Panc1 (cell line): ENCODE results near the gene CEP97. TPM values are rescaled to one million over a fixed set of nuclear protein-coding genes. Genes with fewer than 3 reads are reported as not detected.

Experiments
- ATAC-seq: fragments of 200-7000 bp; cut with Tn5 transposase; 2 replicates; pipeline ENCODE4 v1.9.1; 2020; ENCODE audit warnings: mild to moderate bottlenecking, moderate library complexity
- BruUV-seq: library from RNA; stranded (reverse); fragments of 400-500 nt; replicated peaks from 2 replicates; lab custom pipeline; 2021; lab: Mats Ljungman, UMichigan
- CTCF ChIA-PET: fragments of 300-600 bp; sonication (Branson Sonifier 250); formaldehyde crosslinking; loops from one replicate; lab custom pipeline; 2022; ENCODE audit warnings: antibody characterized with exemption; lab: Charles Lee
- POLR2A ChIA-PET: fragments of 300-600 bp; sonication (Branson Sonifier 250); formaldehyde crosslinking; loops from one replicate; lab custom pipeline; 2022; ENCODE audit warnings: antibody characterized with exemption; lab: Charles Lee
- DNase-seq: peaks from one replicate; pipeline ENCODE4 v3.0.0-alpha.2; 2010; ENCODE audit warnings: low read depth, low spot score
- H3K27ac ChIP-seq: 2 replicates; pipeline ENCODE4 v1.5.1; 2011; ENCODE audit warnings: mild to moderate bottlenecking, low read length, inconsistent platforms
- H3K27me3 ChIP-seq: fragments of 200-500 bp; sonication (Bioruptor generic); 2 replicates; pipeline ENCODE4 v1.6.0; 2014; ENCODE audit warnings: low read length, inconsistent platforms; ENCODE audit not compliant: control insufficient read depth, insufficient read depth
- H3K36me3 ChIP-seq: fragments of 200-500 bp; sonication (Bioruptor generic); 2 replicates; pipeline ENCODE4 v1.5.1; 2014; ENCODE audit warnings: inconsistent platforms, mild to moderate bottlenecking, low read length, moderate library complexity; ENCODE audit not compliant: control insufficient read depth, insufficient read depth
- H3K4me1 ChIP-seq: 2 replicates; pipeline ENCODE4 v1.5.1; 2011; ENCODE audit warnings: inconsistent platforms, mild to moderate bottlenecking, low read length, moderate library complexity; ENCODE audit not compliant: control insufficient read depth, insufficient read depth
- H3K4me3 ChIP-seq, 2 experiments: 2 replicates each; pipeline ENCODE4 v1.5.1; 2011 to 2012; ENCODE audit warnings: low read depth in 2 of 2, low read length in 2 of 2, mild to moderate bottlenecking in 2 of 2, inconsistent platforms in 1 of 2, moderate library complexity in 1 of 2
- H3K9me3 ChIP-seq: fragments of 200-500 bp; sonication (Bioruptor generic); 2 replicates; pipeline ENCODE4 v1.5.1; 2014; ENCODE audit warnings: low read depth, mild to moderate bottlenecking, inconsistent platforms, low read length, moderate library complexity; ENCODE audit not compliant: control insufficient read depth, insufficient read depth
- CTCF ChIP-seq: fragments of 450-650 bp; IDR thresholded peaks from 2 replicates; pipeline ENCODE4 v1.5.1; 2017; ENCODE audit warnings: mild to moderate bottlenecking
- POLR2AphosphoS5 ChIP-seq: IDR thresholded peaks from 2 replicates; pipeline ENCODE4 v1.6.1; 2012; ENCODE audit warnings: mild to moderate bottlenecking, low read depth, low read length, moderate library complexity
- REST ChIP-seq, 2 experiments: IDR thresholded peaks; 2 replicates each; pipeline ENCODE4 v1.6.1; 2011 to 2012; ENCODE audit warnings: low read depth in 2 of 2, control low read depth in 1 of 2, low read length in 1 of 2, mild to moderate bottlenecking in 1 of 2, moderate library complexity in 1 of 2; ENCODE audit not compliant: insufficient read depth in 1 of 2
- SIN3A ChIP-seq: IDR thresholded peaks from 2 replicates; pipeline ENCODE4 v1.6.1; 2012; ENCODE audit warnings: low read depth, mild to moderate bottlenecking, low read length, moderate library complexity, borderline replicate concordance; ENCODE audit not compliant: insufficient read depth
- TCF7L2 ChIP-seq: IDR thresholded peaks from 2 replicates; pipeline ENCODE4 v1.6.1; 2011; ENCODE audit warnings: mild to moderate bottlenecking, low read depth, low read length, inconsistent platforms
- in situ Hi-C: cut with HindIII; loops from 2 replicates; pipeline ENCODE4 v1.10.0; 2016; ENCODE audit warnings: low sequenced_read_pairs, low pct_unique_long_range_greater_than_20kb
- intact Hi-C: fragments of 100-400 bp; cut with micrococcal nuclease; formaldehyde crosslinking; loops from one replicate; pipeline ENCODE4 v1.10.0; 2022; ENCODE audit not compliant: unreplicated experiment
- total RNA-seq: library from RNA; stranded (reverse); gene quantifications from one replicate; pipeline ENCODE4 v1.2.1, GENCODE V29; 2021; ENCODE audit not compliant: unreplicated experiment

Gene CEP97
- total RNA-seq, 1 experiment from 2014 or later, result 17.4 TPM

GRCh38 chr3:101709126-101709525 is 15.3 kb upstream of the CEP97 start:
- BruUV-seq, result no TSS peak
- TF ChIP-seq REST (IDR thresholded peaks at IDR 0.05; ENCODE audit: insufficient read depth in 1 of 2, low read depth in 2 of 2, low read length in 1 of 2) (no peak), TCF7L2 (no peak), POLR2AphosphoS5 (no peak), CTCF (no peak), SIN3A (no peak)
- intact Hi-C loops, result no loop called here
- H3K9me3 ChIP-seq, result no peaks in the 10 kb centered on the region
- H3K27me3 ChIP-seq, result no peaks in the 10 kb centered on the region
- ChIA-PET CTCF (interaction anchor here (0.5 kb wide), 1 partner anchor 8 kb away, joined by 9 read pairs; no protein-coding TSS in a partner anchor), POLR2A (no interaction called here)
- no peak overlapping the region for H3K27ac ChIP-seq
- in situ Hi-C loops, result no loop called here
- no peak for DNase-seq
- H3K4me1 ChIP-seq, result peaks cover 5% of the 10 kb centered on the region; the same call in 1 of the 2 replicates
- no peak overlapping the region for H3K4me3 ChIP-seq
- no peak for ATAC-seq
- H3K36me3 ChIP-seq, result no peaks in the 10 kb centered on the region

- no peaks in the 10 kb centered on the region for H3K36me3 ChIP-seq
- DNase-seq (no peak), ATAC-seq (no peak)
- H3K9me3 ChIP-seq, result no peaks in the 10 kb centered on the region
- ChIA-PET POLR2A (no interaction called here), CTCF (no interaction called here)
- TF ChIP-seq CTCF (no peak), REST (IDR thresholded peaks at IDR 0.05; ENCODE audit: insufficient read depth in 1 of 2, low read depth in 2 of 2, low read length in 1 of 2) (no peak), POLR2AphosphoS5 (no peak)
- H3K4me1 ChIP-seq, result no peaks in the 10 kb centered on the region
- intact Hi-C loops (no loop called here), in situ Hi-C loops (no loop called here)
- H3K4me3 ChIP-seq, result no peak overlapping the region
- no peak overlapping the region for H3K27ac ChIP-seq
- no peaks in the 10 kb centered on the region for H3K27me3 ChIP-seq
- BruUV-seq, result no TSS peak
Measured at GRCh38 chr3:101718455-101718854, 6.0 kb upstream of the CEP97 start.
